Duodenal mucosa (tissue), 2 donors: Measurements from ENCODE around the gene VPS29.
A peak's percentile ranks its signal among the peaks of the same experiment; 100 is the strongest.
"Not testable (repeated sequence)": the region's sequence is repeated elsewhere in the genome, so short reads cannot be mapped to it uniquely, and the experiment has no call there.

Experiments
- H3K27ac ChIP-seq: one replicate; pipeline ENCODE4 v1.7.0; 2013; ENCODE audit warnings: low read depth, low read length
- H3K27me3 ChIP-seq, 2 donors: one replicate each; pipeline ENCODE4 v1.7.0; 2013; ENCODE audit warnings: low read length in 2 of 2, control low read depth in 1 of 2; ENCODE audit not compliant: insufficient read depth in 2 of 2, control insufficient read depth in 1 of 2
- H3K36me3 ChIP-seq, 2 donors: one replicate each; pipeline ENCODE4 v1.7.0; 2013; ENCODE audit warnings: low read length in 2 of 2, control low read depth in 1 of 2; ENCODE audit not compliant: insufficient read depth in 2 of 2, control insufficient read depth in 1 of 2
- H3K4me1 ChIP-seq, 2 donors: one replicate each; pipeline ENCODE4 v1.7.0; 2013; ENCODE audit warnings: low read length in 2 of 2, control low read depth in 1 of 2; ENCODE audit not compliant: insufficient read depth in 2 of 2, control insufficient read depth in 1 of 2
- H3K4me3 ChIP-seq, 2 donors: one replicate each; pipeline ENCODE4 v1.7.0; 2013; ENCODE audit warnings: low read length in 2 of 2, low read depth in 1 of 2
- H3K9ac ChIP-seq, 2 donors: one replicate each; pipeline ENCODE4 v1.7.0; 2013; ENCODE audit warnings: low read length in 2 of 2, low read depth in 1 of 2
- H3K9me3 ChIP-seq, 2 donors: one replicate each; pipeline ENCODE4 v1.7.0; 2013; ENCODE audit warnings: low read length in 2 of 2, control low read depth in 1 of 2; ENCODE audit not compliant: control insufficient read depth in 1 of 2

VPS29 gene

DNA sequence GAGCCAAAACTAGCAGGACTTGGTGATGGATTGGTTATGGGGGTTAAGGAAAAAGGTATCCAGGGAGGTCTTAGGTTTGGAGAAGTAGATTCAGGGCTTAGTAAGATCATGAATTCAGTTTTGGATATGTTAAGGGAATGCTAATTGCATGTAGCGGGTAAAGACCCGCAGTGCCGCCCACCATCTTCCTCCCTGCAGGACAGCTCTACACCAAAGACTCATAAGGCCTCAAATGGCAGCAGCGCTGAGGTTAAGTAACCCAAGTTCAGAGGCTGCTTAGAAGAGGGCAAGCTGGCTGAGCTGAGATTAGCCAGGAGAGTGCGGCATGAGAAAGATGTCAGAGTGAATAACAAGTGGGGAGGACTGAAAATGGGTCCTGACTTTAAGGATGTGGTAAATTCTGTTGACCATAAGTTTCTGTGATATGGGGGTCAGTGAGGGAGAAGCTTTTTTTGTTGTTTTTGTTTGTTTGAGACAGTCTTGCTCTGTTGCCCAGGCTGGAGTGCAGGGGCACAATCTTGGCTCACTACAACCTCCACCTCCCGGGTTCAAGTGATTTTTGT, 26.4 kb upstream of the VPS29 start:
- Histone ChIP-seq H3K4me3 (no peak overlapping the region), H3K9ac (no peak overlapping the region), H3K9me3 (no peaks in the 10 kb centered on the region), H3K27me3 (no peaks in the 10 kb centered on the region), H3K4me1 (peaks cover 4 to 18% of the 10 kb centered on the region in 2 donors), H3K36me3 (peaks cover 2 to 17% of the 10 kb centered on the region in 2 donors), H3K27ac (no peak overlapping the region)

DNA sequence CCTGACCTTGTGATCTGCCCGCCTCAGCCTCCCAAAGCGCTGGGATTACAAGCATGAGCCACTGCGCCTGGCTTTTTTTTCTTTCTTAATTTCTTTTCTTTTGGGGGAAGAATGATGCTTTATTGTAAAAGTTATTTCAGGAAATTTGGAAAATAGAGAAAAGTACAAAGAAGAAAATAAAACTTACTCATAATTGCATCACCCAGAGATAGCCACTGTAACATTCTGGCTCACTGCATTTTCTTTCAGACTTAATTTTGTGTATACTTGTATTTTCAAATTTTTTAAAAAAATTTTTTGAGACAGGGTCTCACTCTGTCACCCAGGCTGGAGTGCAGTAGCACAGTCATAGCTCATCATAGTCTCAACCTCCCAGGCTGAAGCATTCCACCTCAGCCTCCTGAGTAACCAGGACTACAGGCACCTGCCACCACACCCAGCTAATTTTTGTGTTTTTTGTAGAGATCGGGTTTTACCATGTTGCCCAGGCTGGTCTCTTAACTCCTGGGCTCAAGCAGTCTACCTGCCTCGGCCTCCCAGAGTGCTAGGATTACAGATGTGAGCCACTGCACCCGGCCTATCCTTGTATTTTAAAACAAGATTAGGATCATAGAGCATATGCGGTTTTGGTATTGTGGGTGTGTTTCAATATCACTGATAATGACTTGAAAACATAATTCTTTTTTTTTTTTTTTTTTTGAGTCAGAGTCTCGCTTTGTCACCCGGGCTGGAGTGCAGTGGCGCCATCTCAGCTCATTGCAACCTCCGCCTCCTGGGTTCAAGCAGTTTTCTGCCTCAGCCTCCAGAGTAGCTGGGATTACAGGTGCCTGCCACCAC, 19.2 kb upstream of the VPS29 start:
- not testable (repeated sequence) for H3K4me3 ChIP-seq, H3K4me1 ChIP-seq, H3K27me3 ChIP-seq, H3K9ac ChIP-seq, H3K9me3 ChIP-seq, H3K27ac ChIP-seq, H3K36me3 ChIP-seq

DNA sequence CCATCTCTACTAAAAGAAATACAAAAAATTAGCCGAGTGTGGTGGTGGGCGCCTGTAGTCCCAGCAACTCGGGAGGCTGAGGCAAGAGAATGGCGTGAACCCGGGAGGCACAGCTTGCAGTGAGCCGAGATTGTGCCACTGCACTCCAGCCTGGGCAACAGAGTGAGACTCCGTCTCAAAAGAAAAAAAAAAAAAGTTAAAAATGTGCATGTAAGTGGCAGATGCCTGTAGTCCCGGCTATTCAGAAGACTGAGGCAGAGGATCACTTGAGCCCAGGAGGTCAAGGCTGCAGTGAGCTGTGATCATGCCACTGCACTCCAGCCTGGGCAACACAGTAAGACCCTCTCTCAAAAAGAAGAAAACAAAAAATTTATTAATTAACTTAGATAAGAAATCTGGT, 16.1 kb upstream of the VPS29 start:
- not testable (repeated sequence) for H3K4me1 ChIP-seq, H3K9ac ChIP-seq, H3K27ac ChIP-seq

GRCh38 chr12:110516995-110517394, 15.1 kb upstream of the VPS29 start:
- Histone ChIP-seq H3K27me3 (no peaks in the 10 kb centered on the region), H3K4me3 (no peak overlapping the region), H3K36me3 (no peaks in the 10 kb centered on the region), H3K9me3 (no peaks in the 10 kb centered on the region), H3K27ac (no peak overlapping the region), H3K9ac (no peak overlapping the region), H3K4me1 (no peaks in the 10 kb centered on the region)

More for the DNA sequence above, 16.1 kb upstream of the VPS29 start:
- not testable (repeated sequence) for H3K4me3 ChIP-seq, H3K9me3 ChIP-seq, H3K27me3 ChIP-seq, H3K36me3 ChIP-seq

GRCh38 chr12:110514363-110514762, 12.5 kb upstream of the VPS29 start:
- H3K9me3 ChIP-seq = no peaks in the 10 kb centered on the region
- H3K9ac ChIP-seq = no peak overlapping the region
- H3K36me3 ChIP-seq = no peaks in the 10 kb centered on the region
- H3K4me3 ChIP-seq = no peak overlapping the region
- no peak overlapping the region for H3K27ac ChIP-seq
- no peaks in the 10 kb centered on the region for H3K27me3 ChIP-seq
- H3K4me1 ChIP-seq = no peaks in the 10 kb centered on the region

DNA sequence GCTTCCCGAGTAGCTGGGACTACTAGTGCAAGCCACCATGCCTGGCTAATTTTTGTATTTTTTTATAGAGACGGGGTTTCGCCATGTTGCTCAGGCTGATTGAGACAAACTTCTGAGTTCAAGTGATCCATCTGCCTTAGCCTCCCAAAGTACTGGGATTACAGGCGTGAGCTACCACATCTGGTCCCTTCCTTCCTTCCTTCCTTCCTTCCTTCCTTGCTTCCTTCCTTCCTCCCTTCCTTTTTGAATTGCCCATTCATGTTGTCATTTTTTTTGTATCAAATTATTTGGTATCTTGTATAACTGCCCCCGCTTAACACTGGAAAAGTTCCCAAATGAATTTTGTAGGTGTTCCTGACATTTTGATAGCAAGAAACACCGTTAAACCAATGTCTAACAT, 11.9 kb upstream of the VPS29 start:
- no peak overlapping the region for H3K9ac ChIP-seq
- no peaks in the 10 kb centered on the region for H3K4me1 ChIP-seq
- H3K27ac ChIP-seq = no peak overlapping the region
- no peaks in the 10 kb centered on the region for H3K36me3 ChIP-seq
- no peaks in the 10 kb centered on the region for H3K9me3 ChIP-seq
- H3K27me3 ChIP-seq = no peaks in the 10 kb centered on the region
- H3K4me3 ChIP-seq = no peak overlapping the region

DNA sequence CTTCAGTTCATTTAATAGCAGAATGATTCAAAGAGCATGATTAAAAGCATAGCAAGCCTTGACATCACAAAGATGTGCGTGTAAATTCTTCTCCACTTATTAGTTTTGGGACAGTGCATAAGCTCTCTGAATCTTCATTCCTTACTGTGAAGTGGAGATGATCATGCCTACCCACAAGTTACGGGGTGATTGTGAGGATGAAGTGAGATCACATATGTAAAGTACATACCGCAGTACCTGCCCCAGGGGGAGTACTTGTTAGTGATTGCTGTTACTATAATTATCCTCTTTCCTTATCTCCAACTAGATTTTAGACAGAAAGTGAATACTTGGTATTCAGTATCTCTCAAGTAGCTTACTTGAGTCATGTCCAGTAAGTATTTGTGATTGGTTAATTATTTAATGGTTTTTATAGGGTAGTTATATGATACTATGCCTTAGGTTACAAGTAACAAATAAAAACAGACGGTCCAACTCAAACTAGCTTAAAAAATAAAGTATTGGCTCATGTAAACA, 6.2 kb upstream of the VPS29 start:
- no peak overlapping the region for H3K9ac ChIP-seq
- H3K9me3 ChIP-seq = no peaks in the 10 kb centered on the region
- H3K4me3 ChIP-seq = no peak overlapping the region
- H3K4me1 ChIP-seq = no peaks in the 10 kb centered on the region
- H3K36me3 ChIP-seq = no peaks in the 10 kb centered on the region
- no peaks in the 10 kb centered on the region for H3K27me3 ChIP-seq
- no peak overlapping the region for H3K27ac ChIP-seq

GRCh38 chr12:110505332-110505731, 3.4 kb upstream of the VPS29 start:
- Histone ChIP-seq H3K4me3 (no peak overlapping the region), H3K9me3 (no peaks in the 10 kb centered on the region), H3K27ac (no peak overlapping the region), H3K9ac (no peak overlapping the region), H3K36me3 (no peaks in the 10 kb centered on the region), H3K4me1 (peaks cover 7 to 8% of the 10 kb centered on the region in 2 donors), H3K27me3 (no peaks in the 10 kb centered on the region)

DNA sequence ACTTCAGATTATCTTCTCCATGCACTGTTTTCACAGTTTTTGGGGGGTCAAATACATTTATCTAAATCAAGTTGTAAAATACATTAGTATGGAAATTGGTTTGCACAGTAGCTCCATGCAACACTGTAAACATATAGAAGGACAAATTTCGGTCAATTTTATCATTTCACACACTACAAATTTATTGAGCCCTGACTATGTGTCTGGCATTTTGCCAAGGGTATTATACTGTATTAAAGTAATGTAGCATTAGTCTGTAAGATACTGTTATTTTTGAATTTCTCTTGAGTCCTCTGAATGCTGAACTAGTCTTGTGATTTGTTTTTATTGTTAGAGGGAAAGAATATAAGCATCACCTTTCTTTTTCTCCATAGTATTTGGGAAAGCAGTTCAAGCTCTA, 1.5 kb upstream of the VPS29 start:
- no peaks in the 10 kb centered on the region for H3K27me3 ChIP-seq

GRCh38 chr12:110501399-110501751, 536 bp downstream of the VPS29 start:
- Histone ChIP-seq H3K36me3 (no peaks in the 10 kb centered on the region), H3K27ac (peak overlapping the region; percentile 88), H3K4me3 (peak overlapping the region; percentile 91 to 98), H3K4me1 (peaks cover 11% of the 10 kb centered on the region in 2 donors), H3K9me3 (no peaks in the 10 kb centered on the region), H3K9ac (peak overlapping the region; percentile 86 to 97), H3K27me3 (no peaks in the 10 kb centered on the region)

More for the DNA sequence above, 1.5 kb upstream of the VPS29 start:
- Histone ChIP-seq H3K27ac (no peak overlapping the region), H3K9me3 (no peaks in the 10 kb centered on the region), H3K4me3 (no peak overlapping the region), H3K4me1 (peaks cover 11% of the 10 kb centered on the region in 2 donors), H3K36me3 (no peaks in the 10 kb centered on the region), H3K9ac (no peak overlapping the region)
